ENCODE data around the gene LRRC17.
A peak's percentile ranks its signal among the peaks of the same experiment; 100 is the strongest.
"Not testable (repeated sequence)": the region's sequence is repeated elsewhere in the genome, so short reads cannot be mapped to it uniquely, and the experiment has no call there.

The LRRC17 gene

DNA sequence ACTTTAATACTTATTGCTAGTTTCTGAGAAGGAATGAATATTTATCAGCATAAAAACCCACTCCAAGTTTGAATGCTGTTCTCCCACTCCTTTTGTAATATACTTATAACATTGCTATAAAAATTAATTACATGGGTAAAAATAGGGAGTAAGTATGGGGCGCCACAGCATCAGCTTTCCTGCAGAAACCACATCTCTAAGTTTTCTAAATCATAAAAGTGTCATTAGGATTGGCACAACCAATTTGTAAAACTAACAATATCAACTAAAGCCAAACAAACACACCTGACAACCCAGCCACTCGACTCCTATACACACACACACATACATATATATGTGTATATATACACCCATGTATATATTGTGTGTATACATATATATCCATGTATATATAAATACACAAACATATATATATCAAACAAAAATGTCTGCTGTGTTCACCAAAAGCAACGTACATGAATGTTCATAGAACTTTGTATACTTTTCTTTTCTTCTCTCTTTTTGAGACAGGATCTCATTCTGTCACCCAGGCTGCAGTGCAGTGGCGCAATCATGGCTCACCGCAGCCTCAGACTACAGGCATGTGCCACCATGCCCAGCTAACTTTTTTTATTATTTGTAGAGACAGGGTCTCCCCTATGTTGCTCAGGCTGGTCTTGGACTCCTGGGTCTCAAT, 14.8 kb upstream of the LRRC17 start:
- DNase-seq: no peak

DNA sequence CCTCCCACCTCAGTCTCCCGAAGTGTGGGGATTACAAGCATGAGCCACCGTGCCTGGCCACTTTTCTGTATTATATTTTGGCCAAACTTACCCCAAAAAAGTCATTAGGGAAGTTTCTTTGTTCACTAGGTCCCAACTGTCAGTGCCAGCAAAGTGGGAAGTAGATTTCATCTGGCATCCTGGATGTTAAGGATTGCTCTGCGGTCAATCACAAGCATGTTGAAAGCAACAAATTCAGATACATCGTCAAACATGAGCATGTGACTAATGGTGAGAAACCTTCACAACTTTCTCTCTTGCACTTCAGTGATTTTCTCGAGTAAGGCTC, 14.3 kb upstream of the LRRC17 start:
- DNase-seq: no peak

DNA sequence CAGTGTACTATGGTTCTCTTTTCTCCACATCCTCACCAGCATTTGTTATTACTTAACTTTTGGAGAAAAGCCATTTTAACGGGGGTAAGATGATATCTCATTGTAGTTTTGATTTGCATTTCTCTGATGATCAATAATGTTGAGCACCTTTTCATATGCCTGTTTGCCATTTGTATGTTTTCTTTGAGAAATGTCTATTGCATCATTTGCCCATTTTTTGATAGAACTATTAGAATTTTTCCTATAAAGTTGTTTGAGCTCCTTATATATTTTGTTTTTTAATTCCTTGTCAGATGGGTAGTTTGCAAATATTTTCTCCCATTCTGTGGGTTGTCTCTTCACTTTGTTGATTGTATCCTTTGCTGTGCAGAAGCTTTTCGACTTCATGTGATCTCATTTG, 10.7 kb upstream of the LRRC17 start:
- DNase-seq: not testable (repeated sequence)

DNA sequence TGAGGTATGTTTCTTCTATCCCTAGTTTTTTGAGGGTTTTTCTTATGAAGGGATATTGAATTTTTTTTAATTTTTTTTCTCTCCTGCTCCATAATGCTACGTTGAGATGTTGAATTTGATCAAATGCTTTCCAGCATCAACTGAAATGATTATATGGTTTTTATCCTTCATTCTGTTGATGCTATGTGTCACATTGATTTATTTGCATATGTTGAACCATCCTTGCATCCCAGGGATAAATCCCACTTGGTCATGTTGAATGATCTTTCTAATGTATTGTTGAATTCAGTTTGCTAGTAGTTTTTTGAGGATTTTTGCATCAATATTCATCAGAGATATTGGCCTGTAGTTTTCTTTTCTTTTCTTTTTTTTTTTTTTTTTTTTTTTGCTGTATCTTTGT, 9.2 kb upstream of the LRRC17 start:
- DNase-seq: not testable (repeated sequence)

- DNase-seq: no peak
Measured at GRCh38 chr7:102908676-102909075, 4.1 kb upstream of the LRRC17 start.

- no peak for DNase-seq
Measured at GRCh38 chr7:102913826-102914225, 1.0 kb downstream of the LRRC17 start.

GRCh38 chr7:102914585-102914984, 1.8 kb downstream of the LRRC17 start:
- peak; percentile 86 for DNase-seq

- DNase-seq: peak; percentile 76
Measured at GRCh38 chr7:102916426-102916825, 3.6 kb downstream of the LRRC17 start.

GRCh38 chr7:102916881-102917280, 4.1 kb downstream of the LRRC17 start:
- peak; percentile 64 for DNase-seq

- DNase-seq: no peak
Measured at GRCh38 chr7:102917436-102918353, 4.9 kb downstream of the LRRC17 start.

DNA sequence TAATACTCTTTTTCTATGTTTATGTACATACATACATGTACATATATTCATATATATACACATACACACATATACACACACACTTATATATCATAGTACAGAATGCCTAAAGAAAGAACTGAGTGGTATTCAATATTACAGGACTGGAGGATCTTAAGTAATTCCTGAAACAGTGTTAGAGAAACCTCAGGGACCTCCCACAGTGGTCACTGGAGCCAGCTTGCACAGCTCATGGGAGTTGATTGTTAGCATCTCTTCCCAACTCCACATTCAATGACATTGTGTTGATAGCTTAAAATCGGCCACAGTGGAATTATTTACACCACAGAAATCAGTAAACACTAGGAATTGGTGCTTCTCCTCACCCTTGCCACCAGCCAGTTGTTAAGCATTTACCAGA, 6.0 kb downstream of the LRRC17 start:
- no peak for DNase-seq

DNA sequence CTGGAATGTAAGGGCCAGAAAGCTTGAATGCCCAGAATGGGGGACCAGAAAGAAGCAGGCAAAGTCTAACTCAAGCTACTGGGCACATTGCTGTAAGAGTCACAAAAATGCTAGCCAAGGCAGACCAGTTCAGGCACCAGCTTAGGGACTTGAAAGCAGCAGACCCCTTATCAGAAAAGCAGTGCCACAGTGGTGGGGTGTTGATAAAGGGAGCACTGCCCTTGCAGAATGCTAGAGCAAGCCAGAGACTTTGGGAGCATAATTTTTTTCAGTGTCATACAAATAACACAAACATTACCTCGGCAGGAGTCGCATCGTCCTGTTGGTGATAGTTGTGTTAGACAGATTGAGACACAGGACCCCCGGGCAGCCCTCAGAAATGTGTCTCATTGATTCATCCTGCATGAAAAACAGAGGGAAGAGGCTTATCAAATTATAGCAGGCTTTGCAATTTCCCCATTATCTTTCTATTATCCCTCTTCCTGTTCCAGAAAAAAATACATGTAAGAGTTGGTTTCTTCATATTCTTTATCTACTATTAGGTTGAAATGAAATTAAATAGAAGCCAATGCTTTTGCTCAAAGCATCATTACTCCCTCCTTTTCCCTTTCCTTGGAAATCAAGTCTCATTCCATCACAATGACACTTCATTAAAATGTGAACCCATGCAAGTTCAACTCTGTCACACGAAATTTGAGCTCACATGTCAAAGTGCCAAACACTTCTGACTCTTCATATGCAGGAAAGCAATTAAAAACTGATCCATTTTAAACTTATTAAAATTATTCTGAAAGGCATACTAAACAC, 13.4 kb downstream of the LRRC17 start:
- DNase-seq: peak; percentile 65

- no peak for DNase-seq
Measured at GRCh38 chr7:102926783-102927140, 14.0 kb downstream of the LRRC17 start.

DNA sequence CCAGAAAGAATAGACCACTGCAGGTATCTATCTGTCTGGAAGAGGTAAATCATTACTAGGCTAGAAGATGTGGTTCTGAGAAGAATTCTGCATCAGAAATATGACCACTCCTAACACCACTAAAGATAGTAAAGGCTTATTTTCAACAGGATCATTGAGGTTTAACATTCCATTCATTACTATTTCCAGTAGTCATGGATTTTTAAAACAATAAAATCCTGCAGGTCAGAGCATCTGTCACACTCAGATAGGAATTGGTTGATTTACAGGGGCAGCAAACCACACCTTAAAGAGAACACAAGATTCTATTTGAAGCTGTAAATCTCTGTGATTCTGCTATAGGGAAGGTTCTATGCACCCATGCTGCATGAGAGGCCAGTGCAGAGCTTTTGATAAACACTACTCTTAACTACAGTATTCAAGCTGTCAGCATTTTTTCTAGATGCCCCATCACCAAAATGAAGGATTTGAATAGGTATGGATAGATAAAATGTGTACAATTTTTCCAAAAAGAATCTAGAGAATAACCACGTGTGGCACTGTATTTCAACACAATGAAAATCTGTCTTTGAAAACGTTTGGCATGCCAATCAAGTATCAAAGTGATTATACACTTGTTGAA, 14.6 kb downstream of the LRRC17 start:
- peak; percentile 39 for DNase-seq

DNA sequence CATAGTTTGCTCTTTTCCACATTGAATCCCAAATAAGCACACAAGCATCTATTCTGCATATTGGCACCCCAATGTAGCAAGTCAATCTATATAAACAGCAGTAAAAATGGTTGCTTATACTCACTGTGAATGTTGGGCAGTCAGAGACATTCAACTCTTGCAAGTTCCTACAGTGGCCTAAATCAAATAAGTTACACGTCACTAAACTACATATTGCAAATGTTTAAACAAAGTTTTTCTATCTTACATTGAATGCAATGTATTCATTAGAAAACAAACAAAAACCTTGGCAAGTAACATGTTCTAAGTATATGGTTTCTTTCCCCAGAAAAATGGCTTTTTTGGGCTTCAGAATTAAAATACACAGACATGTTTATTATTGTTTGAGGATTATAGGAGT, 19.0 kb downstream of the LRRC17 start:
- no peak for DNase-seq

- peak; percentile 89 for DNase-seq
Measured at GRCh38 chr7:102933763-102934162, 21.0 kb downstream of the LRRC17 start.

DNA sequence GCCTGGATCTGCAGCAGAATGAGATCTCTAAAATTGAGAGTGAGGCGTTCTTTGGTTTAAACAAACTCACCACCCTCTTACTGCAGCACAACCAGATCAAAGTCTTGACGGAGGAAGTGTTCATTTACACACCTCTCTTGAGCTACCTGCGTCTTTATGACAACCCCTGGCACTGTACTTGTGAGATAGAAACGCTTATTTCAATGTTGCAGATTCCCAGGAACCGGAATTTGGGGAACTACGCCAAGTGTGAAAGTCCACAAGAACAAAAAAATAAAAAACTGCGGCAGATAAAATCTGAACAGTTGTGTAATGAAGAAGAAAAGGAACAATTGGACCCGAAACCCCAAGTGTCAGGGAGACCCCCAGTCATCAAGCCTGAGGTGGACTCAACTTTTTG, 21.4 kb downstream of the LRRC17 start:
- no peak for DNase-seq

DNA sequence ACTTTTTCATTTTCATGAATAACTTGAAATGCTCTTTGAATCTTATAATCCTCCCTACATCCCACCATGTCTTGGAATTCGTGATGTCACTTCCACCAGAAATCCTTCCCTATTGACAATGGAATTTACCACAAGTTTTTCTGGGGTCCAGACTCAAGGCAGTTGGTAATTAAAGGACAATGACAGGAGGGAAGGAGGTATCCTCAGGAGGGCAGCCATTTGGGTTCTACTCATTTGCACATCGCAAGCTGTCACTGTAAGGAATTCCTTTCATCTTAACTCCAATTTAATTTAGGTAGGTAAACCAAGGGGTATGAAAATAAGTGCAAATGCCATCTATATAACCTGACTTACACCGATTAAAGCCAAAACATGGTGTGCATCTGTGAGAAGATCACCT, 21.9 kb downstream of the LRRC17 start:
- peak; percentile 44 for DNase-seq

DNA sequence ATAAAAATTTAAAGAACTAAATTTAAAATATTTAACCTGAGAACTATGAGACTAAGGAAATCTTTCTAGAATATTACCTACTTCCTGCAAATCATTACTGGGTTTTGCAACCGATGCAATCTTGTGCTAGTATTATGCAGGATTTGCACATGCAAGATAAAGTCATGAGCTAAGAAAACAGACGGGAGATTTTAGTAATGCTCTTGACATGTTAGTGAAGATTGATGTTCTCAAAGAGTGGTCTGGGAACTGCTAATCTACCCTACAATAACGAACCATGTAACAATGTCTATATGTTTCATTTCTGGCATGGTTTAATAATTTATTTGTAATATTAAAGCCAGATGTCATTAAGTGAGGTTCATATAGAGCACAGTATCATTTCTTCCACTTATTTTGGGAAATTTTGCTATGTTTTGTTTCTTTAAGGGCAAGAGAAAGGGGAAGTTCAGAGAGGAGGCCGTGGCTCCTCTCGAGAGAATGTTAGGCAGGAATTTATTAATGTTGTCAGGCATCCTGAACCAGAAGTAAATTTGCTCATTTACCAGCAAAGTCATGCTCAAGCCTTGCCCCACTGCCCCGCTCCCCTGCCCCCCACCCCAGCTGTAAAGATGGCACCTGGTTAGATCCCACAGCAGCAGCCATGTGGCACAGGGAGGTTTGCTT, 22.8 kb downstream of the LRRC17 start:
- DNase-seq: no peak

DNA sequence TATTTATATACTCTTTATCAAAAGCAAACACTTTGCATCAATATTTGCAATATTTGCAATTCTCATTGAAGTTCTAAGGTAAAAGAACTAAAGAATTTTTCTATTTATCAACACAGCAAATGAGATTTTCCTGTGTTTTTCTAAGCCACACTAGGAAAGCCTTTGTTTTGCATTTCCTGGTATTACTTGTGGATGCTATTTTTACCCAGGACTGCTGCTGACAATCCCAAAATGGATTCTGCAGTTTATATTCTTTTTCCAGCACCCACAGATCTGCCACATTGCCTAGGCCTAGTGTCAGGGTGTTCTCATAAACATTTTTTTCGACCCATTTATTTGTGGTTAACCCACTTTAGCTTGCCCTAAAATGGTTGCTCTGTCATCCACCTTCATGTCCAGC, 25.9 kb downstream of the LRRC17 start:
- no peak for DNase-seq

- DNase-seq: peak; percentile 21
Measured at GRCh38 chr7:102942181-102942866, 29.5 kb downstream of the LRRC17 start.

DNA sequence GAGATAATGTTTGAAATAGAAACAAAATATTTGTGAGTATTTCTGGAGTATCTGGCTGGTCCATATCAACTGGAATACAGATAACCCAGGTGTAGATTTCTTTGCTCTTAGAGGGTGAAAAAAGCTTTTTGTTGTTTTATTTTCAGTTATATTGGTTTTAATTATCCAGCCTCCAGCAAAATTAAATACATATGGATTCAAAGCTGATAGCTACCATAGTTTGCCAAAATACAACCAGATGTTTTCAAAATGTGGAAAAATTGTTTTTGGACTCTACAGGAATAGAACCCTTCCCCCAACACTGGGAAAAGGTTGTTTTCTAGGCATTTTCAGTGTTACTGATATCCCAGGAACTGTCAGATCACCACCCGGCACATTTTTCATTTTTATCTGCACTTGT, 30.1 kb downstream of the LRRC17 start:
- DNase-seq: no peak

All from fibroblast of skin of back (primary cell).